Prostate gland (tissue), 2 donors: ENCODE measurements around the gene CLASRP. TPM values are rescaled to one million over a fixed set of nuclear protein-coding genes. Genes with fewer than 3 reads are reported as not detected.
A peak's percentile ranks its signal among the peaks of the same experiment; 100 is the strongest.

Experiments
- DNase-seq: peaks from one replicate; pipeline ENCODE4 v3.0.0-alpha.2; 2019; ENCODE audit warnings: low spot score
- H3K27ac ChIP-seq, 2 donors: fragments of 200-600 bp; sonication (generic); 2 replicates each; pipeline ENCODE4 v1.5.1; 2017 to 2019
- H3K27me3 ChIP-seq: fragments of 200-600 bp; sonication (generic); replicated peaks from 2 replicates; pipeline ENCODE4 v1.5.1; 2019; ENCODE audit not compliant: insufficient read depth
- H3K36me3 ChIP-seq, 2 donors: fragments of 200-600 bp; sonication (generic); 1 replicate in 1 of 2; 2 replicates in 1 of 2; pipeline versions ENCODE4 v1.5.1 to v1.8.1; 2017 to 2019
- H3K4me1 ChIP-seq: fragments of 200-600 bp; sonication (generic); replicated peaks from 2 replicates; pipeline ENCODE4 v1.5.1; 2019
- H3K4me3 ChIP-seq, 2 donors: fragments of 200-600 bp; sonication (generic); 2 replicates each; pipeline ENCODE4 v1.5.1; 2017 to 2019
- H3K9me3 ChIP-seq: fragments of 200-600 bp; sonication (generic); 2 replicates; pipeline ENCODE4 v1.5.1; 2017
- CTCF ChIP-seq, 4 experiments: fragments of 200-600 bp in 2 of 4; fragments of 450-650 bp in 2 of 4; sonication (generic) in 2 of 4; IDR thresholded peaks; 1 replicate in 3 of 4; 2 replicates in 1 of 4; pipeline ENCODE4 v1.5.1; 2016 to 2019; ENCODE audit warnings: antibody characterized with exemption in 4 of 4, mild to moderate bottlenecking in 2 of 4, moderate library complexity in 2 of 4
- POLR2A ChIP-seq: fragments of 450-650 bp; IDR thresholded peaks from one replicate; pipeline ENCODE4 v1.6.1; 2016; ENCODE audit warnings: antibody characterized with exemption, mild to moderate bottlenecking
- POLR2AphosphoS5 ChIP-seq: sonication (generic); formaldehyde crosslinking; IDR thresholded peaks from one replicate; pipeline ENCODE4 v1.6.1; 2017; ENCODE audit warnings: antibody characterized with exemption
- WGBS: methylation state at CpG from one replicate; pipeline ENCODE4 v1.1.5; 2018; 5-methylcytosine and 5-hydroxymethylcytosine counted together
- intact Hi-C: fragments of 100-400 bp; cut with DNase I; formaldehyde crosslinking; loops from one replicate; pipeline ENCODE4 v1.14.2; 2022
- total RNA-seq, 2 donors: library from RNA; depleted of rRNA; stranded (reverse); fragments of >200 nt; gene quantifications; one replicate each; pipeline ENCODE4 v1.1.0, GENCODE V29; 2016

The CLASRP gene
- total RNA-seq, 2 donors from 2014 or later = 97.8 to 162 TPM

- Histone ChIP-seq H3K4me3 (peak within 1 kb of the TSS; percentile 70 to 79), H3K27me3 (no peaks in the 10 kb centered on the region), H3K9me3 (no peaks in the 10 kb centered on the region), H3K4me1 (no peaks in the 10 kb centered on the region), H3K27ac (peak within 1 kb of the TSS; percentile 99), H3K36me3 (no peaks in the 10 kb centered on the region)
- intact Hi-C loops = no loop called here
- DNase-seq = peak; percentile 92
- whole genome bisulfite sequencing = 3% methylated on average over 26 of the region's 79 CpGs
- peak; percentile 84 for TF ChIP-seq POLR2AphosphoS5
- no peak for TF ChIP-seq CTCF (IDR thresholded peaks at IDR 0.05)
Observed at GRCh38 chr19:45001087-45001739, 37.6 kb upstream of the CLASRP start, which contains the start of gene RELB. Gene RELB, plus strand, starts transcription at chr19:45001464. Its CDS starts 116 bp downstream, at chr19:45001580.

- no peaks in the 10 kb centered on the region for H3K27me3 ChIP-seq
- intact Hi-C loops = no loop called here
- no peak for TF ChIP-seq POLR2AphosphoS5
- no peaks in the 10 kb centered on the region for H3K4me1 ChIP-seq
- no peak for DNase-seq
- H3K9me3 ChIP-seq = no peaks in the 10 kb centered on the region
- no peaks in the 10 kb centered on the region for H3K36me3 ChIP-seq
- H3K4me3 ChIP-seq = no peak overlapping the region
- H3K27ac ChIP-seq = no peak overlapping the region
- WGBS = 97% methylated on average over 4 of the region's 4 CpGs
Observed at GRCh38 chr19:45003485-45003884, 35.4 kb upstream of the CLASRP start.

- TF ChIP-seq POLR2AphosphoS5 = no peak
- Histone ChIP-seq H3K27me3 (no peaks in the 10 kb centered on the region), H3K27ac (no peak overlapping the region), H3K4me3 (no peak overlapping the region), H3K36me3 (no peaks in the 10 kb centered on the region), H3K4me1 (no peaks in the 10 kb centered on the region), H3K9me3 (no peaks in the 10 kb centered on the region)
- 87% methylated on average over 9 of the region's 9 CpGs for WGBS
- no peak for DNase-seq
- intact Hi-C loops = no loop called here
Observed at GRCh38 chr19:45005787-45006186, 33.1 kb upstream of the CLASRP start.

- Histone ChIP-seq H3K9me3 (no peaks in the 10 kb centered on the region), H3K36me3 (no peaks in the 10 kb centered on the region), H3K27me3 (no peaks in the 10 kb centered on the region), H3K4me3 (no peak overlapping the region), H3K4me1 (no peaks in the 10 kb centered on the region), H3K27ac (no peak overlapping the region)
- TF ChIP-seq CTCF (IDR thresholded peaks at IDR 0.05) (no peak), POLR2A (no peak)
- DNase-seq = no peak
- 67% methylated on average over 10 of the region's 10 CpGs for WGBS
- intact Hi-C loops = no loop called here
Observed at GRCh38 chr19:45008552-45008951, 30.3 kb upstream of the CLASRP start.

GRCh38 chr19:45009625-45010255 is 29.1 kb upstream of the CLASRP start:
- no peak for DNase-seq
- H3K9me3 ChIP-seq = no peaks in the 10 kb centered on the region
- intact Hi-C loops = no loop called here
- H3K27me3 ChIP-seq = no peaks in the 10 kb centered on the region
- TF ChIP-seq CTCF (IDR thresholded peaks at IDR 0.05) (no peak), POLR2AphosphoS5 (no peak), POLR2A (no peak)
- no peak overlapping the region for H3K27ac ChIP-seq
- no peaks in the 10 kb centered on the region for H3K4me1 ChIP-seq
- H3K36me3 ChIP-seq = no peaks in the 10 kb centered on the region
- 94% methylated on average over 8 of the region's 9 CpGs for WGBS
- no peak overlapping the region for H3K4me3 ChIP-seq

- WGBS = 67% methylated on average over 6 of the region's 6 CpGs
- no peak for DNase-seq
- H3K4me1 ChIP-seq = no peaks in the 10 kb centered on the region
- intact Hi-C loops = no loop called here
- TF ChIP-seq POLR2AphosphoS5 (no peak), CTCF (IDR thresholded peaks at IDR 0.05) (no peak), POLR2A (no peak)
- no peaks in the 10 kb centered on the region for H3K9me3 ChIP-seq
- H3K36me3 ChIP-seq = no peaks in the 10 kb centered on the region
- H3K27me3 ChIP-seq = no peaks in the 10 kb centered on the region
- H3K27ac ChIP-seq = no peak overlapping the region
- H3K4me3 ChIP-seq = no peak overlapping the region
Observed at GRCh38 chr19:45010306-45010705, 28.5 kb upstream of the CLASRP start.
